SH-SY5Y (cell line): ENCODE data around the gene B3GAT1.

Source experiments
- GATA2 ChIP-seq: IDR thresholded peaks from 2 replicates; pipeline ENCODE4 v1.6.1; 2011; ENCODE audit warnings: mild to moderate bottlenecking, low read depth, low read length
- GATA3 ChIP-seq: IDR thresholded peaks from 2 replicates; pipeline ENCODE4 v1.6.1; 2011; ENCODE audit warnings: low read depth, mild to moderate bottlenecking, low read length, moderate library complexity

B3GAT1 gene

GRCh38 chr11:134338654-134339053 is 73.4 kb downstream of the B3GAT1 start:
- TF ChIP-seq GATA3 (no peak), GATA2 (no peak)

- TF ChIP-seq GATA2: no peak
- no peak for TF ChIP-seq GATA3
Observed at GRCh38 chr11:134338068-134338467, 74.0 kb downstream of the B3GAT1 start.

- TF ChIP-seq GATA3 (no peak), GATA2 (no peak)
Observed at GRCh38 chr11:134337051-134337450, 75.0 kb downstream of the B3GAT1 start.

- no peak for TF ChIP-seq GATA2
Observed at GRCh38 chr11:134334796-134335571, 77.1 kb downstream of the B3GAT1 start.

GRCh38 chr11:134333946-134334345 is 78.1 kb downstream of the B3GAT1 start:
- TF ChIP-seq GATA3: no peak
- no peak for TF ChIP-seq GATA2

GRCh38 chr11:134333312-134333711 is 78.7 kb downstream of the B3GAT1 start:
- no peak for TF ChIP-seq GATA2
- no peak for TF ChIP-seq GATA3

GRCh38 chr11:134332782-134333181 is 79.3 kb downstream of the B3GAT1 start:
- TF ChIP-seq GATA3: no peak
- no peak for TF ChIP-seq GATA2

GRCh38 chr11:134332189-134332631 is 79.8 kb downstream of the B3GAT1 start:
- TF ChIP-seq GATA3: no peak
- no peak for TF ChIP-seq GATA2

GRCh38 chr11:134331354-134332188 is 80.5 kb downstream of the B3GAT1 start, which contains the start of gene GLB1L2:
Gene GLB1L2 (plus strand): TSS chr11:134331988. CDS start chr11:134332062, 74 bp downstream.
- TF ChIP-seq GATA2 (no peak), GATA3 (no peak)

- TF ChIP-seq GATA3 (no peak), GATA2 (no peak)
Observed at GRCh38 chr11:134330611-134331353, 81.3 kb downstream of the B3GAT1 start.
